Measurements from ENCODE around the gene CCDC144A.
"Not testable (repeated sequence)": the region's sequence is repeated elsewhere in the genome, so short reads cannot be mapped to it uniquely, and the experiment has no call there.

GRCh38 chr17:16745492-16746203 is 55.6 kb downstream of the CCDC144A start:
- TF ChIP-seq POLR2A (IDR thresholded peaks at IDR 0.05; ENCODE audit: low read length); GATA1 (IDR thresholded peaks at IDR 0.05; ENCODE audit: low read depth, low read length): not testable (repeated sequence)
